GM12873 (cell line): Measurements from ENCODE around the gene PTER.

Experiments used
- TF ChIP-seq, protein P1 (sequence below): IDR thresholded peaks from 2 replicates; pipeline ENCODE4 v1.5.1; 2012; ENCODE audit warnings: low read depth, mild to moderate bottlenecking, moderate library complexity, low read length, control low read depth; ENCODE audit not compliant: insufficient read depth; ENCODE audit errors: missing control alignments

Gene PTER

GRCh38 chr10:16493884-16494536 lies 57.2 kb downstream of the PTER start:
- TF ChIP-seq, protein P1, sequence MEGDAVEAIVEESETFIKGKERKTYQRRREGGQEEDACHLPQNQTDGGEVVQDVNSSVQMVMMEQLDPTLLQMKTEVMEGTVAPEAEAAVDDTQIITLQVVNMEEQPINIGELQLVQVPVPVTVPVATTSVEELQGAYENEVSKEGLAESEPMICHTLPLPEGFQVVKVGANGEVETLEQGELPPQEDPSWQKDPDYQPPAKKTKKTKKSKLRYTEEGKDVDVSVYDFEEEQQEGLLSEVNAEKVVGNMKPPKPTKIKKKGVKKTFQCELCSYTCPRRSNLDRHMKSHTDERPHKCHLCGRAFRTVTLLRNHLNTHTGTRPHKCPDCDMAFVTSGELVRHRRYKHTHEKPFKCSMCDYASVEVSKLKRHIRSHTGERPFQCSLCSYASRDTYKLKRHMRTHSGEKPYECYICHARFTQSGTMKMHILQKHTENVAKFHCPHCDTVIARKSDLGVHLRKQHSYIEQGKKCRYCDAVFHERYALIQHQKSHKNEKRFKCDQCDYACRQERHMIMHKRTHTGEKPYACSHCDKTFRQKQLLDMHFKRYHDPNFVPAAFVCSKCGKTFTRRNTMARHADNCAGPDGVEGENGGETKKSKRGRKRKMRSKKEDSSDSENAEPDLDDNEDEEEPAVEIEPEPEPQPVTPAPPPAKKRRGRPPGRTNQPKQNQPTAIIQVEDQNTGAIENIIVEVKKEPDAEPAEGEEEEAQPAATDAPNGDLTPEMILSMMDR: no peak

- TF ChIP-seq, protein P1: no peak
Observed at GRCh38 chr10:16497911-16498310, 61.1 kb downstream of the PTER start.

DNA sequence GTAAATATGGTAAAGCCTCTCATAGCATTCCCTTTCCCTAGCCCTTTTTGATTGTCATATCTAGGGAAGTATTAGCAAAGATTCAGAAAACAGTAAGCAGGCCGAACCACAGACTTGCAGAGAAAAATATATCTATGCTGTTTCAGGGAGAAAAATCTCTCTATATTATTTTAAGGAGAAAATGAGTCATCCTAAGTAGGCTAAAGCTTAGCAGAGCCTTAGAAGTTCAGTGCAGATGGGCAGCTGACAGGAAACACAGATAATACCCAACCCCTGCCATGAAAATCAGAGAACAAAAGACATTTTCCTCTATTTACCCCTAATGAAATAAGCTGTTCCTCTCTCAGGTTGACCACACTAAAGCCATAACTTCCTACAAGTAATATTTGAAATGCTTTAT lies 68.4 kb downstream of the PTER start:
- TF ChIP-seq, protein P1: no peak

GRCh38 chr10:16509996-16510395 lies 73.2 kb downstream of the PTER start:
- TF ChIP-seq, protein P1: no peak

GRCh38 chr10:16510843-16511242 lies 74.0 kb downstream of the PTER start:
- TF ChIP-seq, protein P1: no peak

GRCh38 chr10:16518822-16519221 lies 82.0 kb downstream of the PTER start:
- TF ChIP-seq, protein P1: peak; percentile 15

DNA sequence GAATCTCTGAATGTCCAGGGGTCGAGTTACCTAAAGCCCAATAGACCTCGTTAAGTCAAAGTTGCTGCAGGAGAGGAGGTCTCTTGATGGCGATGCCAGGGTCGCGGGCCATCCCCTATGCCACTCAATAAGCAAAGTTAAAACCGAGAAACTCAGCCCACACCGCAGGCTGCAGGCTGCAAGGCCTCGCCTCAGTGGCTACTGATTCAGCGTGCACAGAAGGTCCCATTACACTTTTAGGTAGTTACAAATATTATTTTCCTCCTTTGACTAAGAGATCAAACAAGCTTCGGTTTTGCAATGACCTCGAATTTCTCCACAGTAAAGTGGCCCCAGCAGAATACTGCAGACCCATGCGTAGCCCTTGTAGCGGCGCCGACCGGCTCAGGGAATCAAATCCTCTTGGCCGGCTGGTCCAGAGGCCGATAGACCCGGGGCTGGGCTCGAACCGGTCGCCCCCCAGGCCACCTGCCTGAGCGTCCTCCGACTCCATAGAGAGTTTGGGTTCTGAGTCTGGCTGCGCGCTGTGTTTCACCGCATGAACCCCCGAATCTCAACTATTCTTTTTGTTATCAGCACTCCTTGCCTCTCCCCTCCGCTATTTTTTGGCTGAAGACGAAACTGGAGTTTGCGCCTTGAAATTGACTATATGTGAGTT lies 82.6 kb downstream of the PTER start:
- TF ChIP-seq, protein P1: no peak
